Keratinocyte (primary cell): ENCODE results near the gene RNF166. TPM values are rescaled to one million over a fixed set of nuclear protein-coding genes. Genes with fewer than 3 reads are reported as not detected.

Experiments used
- DNase-seq: peaks from one replicate; pipeline ENCODE4 v3.0.0-alpha.2; 2011; ENCODE audit warnings: low read depth, missing footprints, low spot score
- FAIRE-seq: peaks from 2 replicates; lab custom pipeline; 2011; peaks lifted over from hg19 to GRCh38; lab: Jason Lieb, UNC
- H2AFZ ChIP-seq: 2 replicates; pipeline ENCODE4 v1.6.0; 2012; ENCODE audit warnings: low read length, control low read depth, inconsistent platforms; ENCODE audit not compliant: control insufficient read depth
- H3K27ac ChIP-seq: 2 replicates; pipeline ENCODE4 v1.5.1; 2011; ENCODE audit warnings: low read length; ENCODE audit not compliant: control insufficient read depth, insufficient read depth
- H3K27me3 ChIP-seq: 3 replicates; pipeline ENCODE4 v1.6.0; 2011; ENCODE audit warnings: low read length; ENCODE audit not compliant: control insufficient read depth, insufficient read depth; ENCODE audit errors: extremely low read depth
- H3K36me3 ChIP-seq, 2 experiments: 2 replicates in 1 of 2; 3 replicates in 1 of 2; pipeline ENCODE4 v1.5.1; 2011; ENCODE audit warnings: low read length in 2 of 2, mild to moderate bottlenecking in 1 of 2; ENCODE audit not compliant: control insufficient read depth in 2 of 2, insufficient read depth in 2 of 2; ENCODE audit errors: extremely low read depth in 1 of 2
- H3K4me1 ChIP-seq: 3 replicates; pipeline ENCODE4 v1.5.1; 2011; ENCODE audit warnings: low read length; ENCODE audit not compliant: control insufficient read depth, insufficient read depth; ENCODE audit errors: extremely low read depth
- H3K4me2 ChIP-seq: 3 replicates; pipeline ENCODE4 v1.6.0; 2011; ENCODE audit warnings: low read depth, low read length; ENCODE audit not compliant: control insufficient read depth, insufficient read depth; ENCODE audit errors: extremely low read depth
- H3K4me3 ChIP-seq, 3 experiments: fragments of 200-600 bp in 1 of 3; sonication (generic) in 1 of 3; 2 replicates in 2 of 3; 3 replicates in 1 of 3; pipeline ENCODE4 v1.5.1; 2011 to 2016; ENCODE audit warnings: low read length in 3 of 3, mild to moderate bottlenecking in 3 of 3, control low read depth in 2 of 3, inconsistent platforms in 1 of 3, low read depth in 1 of 3, mixed read lengths in 1 of 3, mixed run types in 1 of 3, moderate library complexity in 1 of 3; ENCODE audit not compliant: control insufficient read depth in 2 of 3, insufficient read depth in 2 of 3; ENCODE audit errors: extremely low read depth in 1 of 3
- H3K79me2 ChIP-seq: 2 replicates; pipeline ENCODE4 v1.6.0; 2012; ENCODE audit warnings: low read length; ENCODE audit not compliant: control insufficient read depth, insufficient read depth
- H3K9ac ChIP-seq: 3 replicates; pipeline ENCODE4 v1.6.0; 2011; ENCODE audit warnings: low read length; ENCODE audit not compliant: control insufficient read depth, insufficient read depth; ENCODE audit errors: extremely low read depth
- H3K9me1 ChIP-seq: 3 replicates; pipeline ENCODE4 v1.6.0; 2011; ENCODE audit warnings: low read length; ENCODE audit not compliant: control insufficient read depth, insufficient read depth; ENCODE audit errors: extremely low read depth
- H3K9me3 ChIP-seq: 2 replicates; pipeline ENCODE4 v1.5.1; 2012; ENCODE audit warnings: low read depth, low read length; ENCODE audit not compliant: control insufficient read depth
- H4K20me1 ChIP-seq: 3 replicates; pipeline ENCODE4 v1.6.0; 2011; ENCODE audit warnings: low read length; ENCODE audit not compliant: control insufficient read depth, insufficient read depth; ENCODE audit errors: extremely low read depth
- EZH2 ChIP-seq: IDR thresholded peaks from one replicate; pipeline ENCODE4 v1.6.1; 2012; ENCODE audit warnings: inconsistent platforms, mild to moderate bottlenecking, low read length, moderate library complexity
- dilution Hi-C: fragments of 300-500 bp; cut with MboI; formaldehyde crosslinking; loops from one replicate; pipeline ENCODE4 v1.7.0; 2020; ENCODE audit warnings: low sequenced_read_pairs; ENCODE audit not compliant: extremely low pct_ligation_motif_present
- polyA plus RNA-seq, 5 experiments: library from polyadenylated mRNA; depleted of rRNA in 3 of 5; stranded (reverse) in 3 of 5; stranded (forward) in 1 of 5; unstranded in 1 of 5; fragments of >200 nt; gene quantifications; 1 replicate in 1 of 5; 2 replicates in 3 of 5; 3 replicates in 1 of 5; pipeline versions ENCODE4 v1.2.1 to v1.2.3, GENCODE V29; 2011 to 2012; ENCODE audit warnings: missing spikeins in 2 of 5, low read depth in 1 of 5, low replicate concordance in 1 of 5
- TF ChIP-seq, protein P1 (sequence below), 3 experiments: IDR thresholded peaks in 1 of 3; conservative IDR thresholded peaks in 1 of 3; optimal IDR thresholded peaks in 1 of 3; 2 replicates in 2 of 3; 3 replicates in 1 of 3; pipeline versions ENCODE3 to v1.5.1; 2011; ENCODE audit warnings: low read length in 3 of 3, mild to moderate bottlenecking in 3 of 3, moderate library complexity in 2 of 3, control low read depth in 1 of 3, inconsistent platforms in 1 of 3; ENCODE audit not compliant: insufficient read depth in 2 of 3; ENCODE audit errors: extremely low read depth in 1 of 3

The RNF166 gene
- polyA plus RNA-seq, 1 donor (not counting 4 experiments of a cell fraction or from before 2014, with no cell fraction given): 3.4 TPM

DNA sequence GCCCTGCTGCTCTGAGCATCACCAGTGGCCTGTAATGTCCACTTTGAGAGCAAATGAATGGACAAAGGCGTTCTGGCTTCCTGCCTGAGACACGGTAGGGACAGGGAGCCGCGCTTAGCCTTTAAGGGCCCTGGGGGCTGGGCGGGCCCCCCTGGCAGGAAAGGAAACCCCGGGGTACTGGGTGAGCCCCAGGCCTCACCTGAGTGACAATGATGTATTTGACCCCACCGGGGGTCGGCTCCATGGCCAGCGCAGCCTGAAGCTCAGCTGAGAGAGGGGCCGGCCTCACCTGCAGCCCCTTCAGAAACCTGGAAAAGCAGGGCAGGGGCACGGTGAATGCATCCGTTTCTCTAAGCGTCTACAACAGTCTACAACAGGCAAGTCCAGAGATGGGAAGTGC is 53.1 kb downstream of the RNF166 start:
- DNase-seq: no peak
- dilution Hi-C loops: loop anchor here (25.0 kb wide), 1 partner anchor 109 kb away; no protein-coding TSS in a partner anchor
- Histone ChIP-seq H3K4me2 (no peak overlapping the region), H3K27ac (no peak overlapping the region), H3K4me3 (no peak overlapping the region), H2AFZ (no peak overlapping the region), H3K36me3 (peaks cover 39 to 45% of the 10 kb centered on the region in 2 experiments), H3K4me1 (no peaks in the 10 kb centered on the region), H3K9me3 (no peaks in the 10 kb centered on the region), H3K9me1 (no peaks in the 10 kb centered on the region), H3K79me2 (peaks cover 13% of the 10 kb centered on the region), H3K9ac (no peak overlapping the region), H3K27me3 (no peaks in the 10 kb centered on the region), H4K20me1 (peaks cover 17% of the 10 kb centered on the region)
- no peak for TF ChIP-seq EZH2
- TF ChIP-seq, protein P1, sequence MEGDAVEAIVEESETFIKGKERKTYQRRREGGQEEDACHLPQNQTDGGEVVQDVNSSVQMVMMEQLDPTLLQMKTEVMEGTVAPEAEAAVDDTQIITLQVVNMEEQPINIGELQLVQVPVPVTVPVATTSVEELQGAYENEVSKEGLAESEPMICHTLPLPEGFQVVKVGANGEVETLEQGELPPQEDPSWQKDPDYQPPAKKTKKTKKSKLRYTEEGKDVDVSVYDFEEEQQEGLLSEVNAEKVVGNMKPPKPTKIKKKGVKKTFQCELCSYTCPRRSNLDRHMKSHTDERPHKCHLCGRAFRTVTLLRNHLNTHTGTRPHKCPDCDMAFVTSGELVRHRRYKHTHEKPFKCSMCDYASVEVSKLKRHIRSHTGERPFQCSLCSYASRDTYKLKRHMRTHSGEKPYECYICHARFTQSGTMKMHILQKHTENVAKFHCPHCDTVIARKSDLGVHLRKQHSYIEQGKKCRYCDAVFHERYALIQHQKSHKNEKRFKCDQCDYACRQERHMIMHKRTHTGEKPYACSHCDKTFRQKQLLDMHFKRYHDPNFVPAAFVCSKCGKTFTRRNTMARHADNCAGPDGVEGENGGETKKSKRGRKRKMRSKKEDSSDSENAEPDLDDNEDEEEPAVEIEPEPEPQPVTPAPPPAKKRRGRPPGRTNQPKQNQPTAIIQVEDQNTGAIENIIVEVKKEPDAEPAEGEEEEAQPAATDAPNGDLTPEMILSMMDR (optimal IDR thresholded peaks at IDR 0.05 in 1 of 3, IDR thresholded peaks at IDR 0.05 in 1 of 3, conservative IDR thresholded peaks at IDR 0.05 in 1 of 3; ENCODE audit: extremely low read depth in 1 of 3, insufficient read depth in 2 of 3, low read length in 3 of 3): no peak
- FAIRE-seq: no peak

DNA sequence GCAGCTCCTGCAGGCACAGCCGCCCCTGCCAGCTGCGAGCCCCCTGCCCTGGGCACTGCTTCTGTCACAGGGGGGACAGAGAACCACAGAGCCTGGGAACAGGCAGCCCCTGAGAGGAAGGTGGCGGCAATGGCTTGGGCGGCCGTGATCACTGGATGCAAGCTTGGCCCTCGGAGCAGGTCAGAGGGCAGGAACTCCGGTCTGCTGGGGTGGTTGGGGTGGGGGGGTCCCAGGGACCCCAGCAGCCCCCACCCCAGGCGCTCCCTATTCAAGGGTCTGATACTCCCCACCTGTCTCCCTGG is 53.5 kb downstream of the RNF166 start:
- TF ChIP-seq, protein P1 (optimal IDR thresholded peaks at IDR 0.05 in 1 of 3, IDR thresholded peaks at IDR 0.05 in 1 of 3, conservative IDR thresholded peaks at IDR 0.05 in 1 of 3; ENCODE audit: extremely low read depth in 1 of 3, insufficient read depth in 2 of 3, low read length in 3 of 3): no peak
- no peak for TF ChIP-seq EZH2
- Histone ChIP-seq H3K9ac (no peak overlapping the region), H2AFZ (no peak overlapping the region), H3K27ac (no peak overlapping the region), H3K9me1 (no peaks in the 10 kb centered on the region), H3K9me3 (no peaks in the 10 kb centered on the region), H3K27me3 (no peaks in the 10 kb centered on the region), H4K20me1 (peaks cover 17% of the 10 kb centered on the region), H3K4me3 (no peak overlapping the region), H3K4me2 (no peak overlapping the region), H3K4me1 (no peaks in the 10 kb centered on the region), H3K79me2 (peaks cover 9% of the 10 kb centered on the region), H3K36me3 (peaks cover 37 to 45% of the 10 kb centered on the region in 2 experiments)
- DNase-seq (no peak), FAIRE-seq (no peak)
- dilution Hi-C loops: loop anchor here (25.0 kb wide), 1 partner anchor 110 kb away; no protein-coding TSS in a partner anchor
